ENCODE measurements around the gene DCAF6.

Gene DCAF6

DNA sequence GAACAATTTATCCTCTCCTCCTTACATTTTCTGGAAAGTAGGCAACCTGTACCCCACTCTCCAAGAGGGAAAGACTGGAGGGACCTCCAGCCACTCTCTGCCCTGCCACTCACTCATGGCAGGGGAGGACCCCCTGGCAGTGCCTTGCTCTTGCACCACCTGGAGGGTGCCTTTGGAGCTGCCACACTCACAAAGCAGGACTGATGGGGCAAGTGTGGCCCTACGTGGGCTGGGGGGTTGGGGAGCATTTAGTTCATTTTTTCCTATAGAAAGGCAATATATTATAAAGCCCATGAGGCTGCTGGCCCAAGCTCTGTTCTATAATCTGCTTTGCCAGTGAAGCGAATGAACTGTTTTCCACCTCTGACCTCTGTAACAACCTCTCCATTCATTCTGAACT lies 150.0 kb downstream of the DCAF6 start:
- TF ChIP-seq GATA2 (IDR thresholded peaks at IDR 0.05; ENCODE audit: low read depth, low read length) = no peak
- TF ChIP-seq GATA3 (IDR thresholded peaks at IDR 0.05; ENCODE audit: low read depth, low read length) = no peak

DNA sequence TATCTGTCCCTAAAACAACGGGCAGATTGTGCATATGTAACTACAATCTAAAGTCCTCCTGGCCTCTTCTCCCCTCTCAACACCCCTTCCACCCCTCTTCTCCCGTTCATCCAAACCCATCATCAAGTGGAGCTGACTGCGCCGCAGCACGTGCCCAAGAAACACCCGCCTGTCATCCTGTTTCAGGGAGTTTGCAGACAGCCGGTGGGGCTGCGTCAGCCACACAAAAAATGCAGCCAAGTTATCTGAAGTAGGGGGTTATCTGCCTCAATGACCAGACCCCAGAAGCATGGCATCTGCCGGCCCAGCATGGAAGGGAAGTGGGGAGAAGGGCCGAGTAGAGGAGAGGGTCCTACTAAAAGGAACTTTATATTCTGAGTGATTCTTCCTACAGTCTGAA lies 151.2 kb downstream of the DCAF6 start:
- TF ChIP-seq GATA3 (IDR thresholded peaks at IDR 0.05; ENCODE audit: low read depth, low read length) = no peak

DNA sequence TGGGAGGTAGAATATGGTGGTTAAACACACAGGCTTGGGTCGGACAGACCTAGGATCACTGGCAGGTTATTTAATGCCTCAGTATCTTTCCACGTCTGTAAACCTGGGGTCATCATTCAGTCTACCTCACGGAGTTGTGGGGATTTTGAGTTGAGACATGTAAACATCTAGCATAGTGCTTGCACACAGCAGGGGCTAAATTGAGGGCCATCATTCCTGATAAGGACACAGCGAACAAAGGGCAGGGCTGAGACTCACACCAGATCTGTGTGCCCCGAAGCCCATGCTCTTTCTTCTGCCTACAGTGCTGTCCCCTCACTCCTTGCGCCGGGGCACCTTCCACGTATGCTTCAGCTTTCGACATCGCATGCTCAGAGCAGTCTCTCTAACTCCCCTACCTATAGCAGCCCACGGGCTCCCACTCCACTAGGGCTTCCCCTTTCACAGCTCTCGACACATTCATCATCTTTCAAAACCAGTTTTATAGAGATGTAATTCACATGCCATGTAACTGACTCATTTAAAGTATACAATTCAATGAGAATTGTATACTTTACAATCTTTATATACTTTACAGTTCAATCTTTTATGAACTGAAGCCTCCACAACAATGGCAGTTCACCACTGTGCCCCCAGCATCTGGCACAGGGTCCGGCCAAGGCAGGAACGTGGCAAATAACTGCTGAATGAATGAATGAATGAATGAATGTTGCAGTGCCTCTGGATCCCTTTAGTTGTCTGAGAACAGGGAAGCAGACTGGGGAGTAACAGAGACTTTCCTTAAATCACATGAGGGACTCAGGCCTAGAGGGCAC lies 152.2 kb downstream of the DCAF6 start:
- no peak for TF ChIP-seq GATA2 (IDR thresholded peaks at IDR 0.05; ENCODE audit: low read depth, low read length)
- TF ChIP-seq GATA3 (IDR thresholded peaks at IDR 0.05; ENCODE audit: low read depth, low read length) = no peak

DNA sequence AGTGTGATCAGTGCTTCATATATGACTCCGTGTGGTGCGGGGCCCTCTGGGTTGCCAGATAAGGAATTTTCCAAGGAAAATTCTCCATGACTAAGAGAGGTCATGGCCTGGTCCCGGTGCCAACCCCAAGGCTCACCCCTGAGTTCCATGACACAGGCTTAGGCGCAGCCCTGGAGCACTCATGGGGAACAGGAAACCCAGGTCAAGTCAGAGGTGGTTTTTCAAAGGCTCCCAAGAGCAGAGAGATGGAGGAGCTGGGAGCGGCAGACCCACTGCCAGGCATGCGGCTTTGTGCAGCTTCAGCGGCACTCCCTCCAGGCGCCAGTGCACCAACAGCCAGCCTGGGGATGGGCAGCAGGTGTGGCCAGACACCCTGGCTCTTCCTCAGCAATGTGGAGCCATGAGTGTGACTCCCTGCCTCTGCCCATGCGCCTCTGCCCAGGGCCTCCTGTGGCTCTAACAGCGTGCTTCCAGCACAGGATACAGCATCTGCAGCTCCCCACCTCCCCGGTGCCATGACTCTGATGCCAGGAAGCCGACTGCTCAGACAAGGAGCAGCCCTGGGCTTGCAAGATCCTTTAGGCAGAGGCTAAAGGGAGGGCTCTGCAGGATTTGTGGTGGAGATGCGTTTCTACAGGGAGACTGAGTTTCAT lies 153.0 kb downstream of the DCAF6 start:
- TF ChIP-seq GATA2 (IDR thresholded peaks at IDR 0.05; ENCODE audit: low read depth, low read length) = no peak
- TF ChIP-seq GATA3 (IDR thresholded peaks at IDR 0.05; ENCODE audit: low read depth, low read length) = no peak

DNA sequence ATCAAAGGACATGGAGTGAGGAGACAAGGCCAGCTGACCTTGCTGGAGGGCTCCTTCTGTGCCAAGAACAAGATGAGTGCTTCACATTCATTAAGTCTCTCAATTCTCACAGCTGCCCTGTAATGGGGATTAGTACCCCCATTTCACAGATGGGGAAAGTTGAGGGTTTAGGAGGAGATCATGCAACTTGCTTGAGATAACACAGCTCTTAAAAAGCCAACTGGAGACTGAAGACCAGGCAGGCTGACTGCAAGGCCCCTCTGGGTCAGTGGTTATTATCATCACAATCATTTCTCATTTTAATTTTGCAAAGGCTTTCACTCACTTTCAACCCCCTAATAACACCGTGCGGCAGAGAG lies 153.5 kb downstream of the DCAF6 start:
- TF ChIP-seq GATA2 (IDR thresholded peaks at IDR 0.05; ENCODE audit: low read depth, low read length) = no peak
- TF ChIP-seq GATA3 (IDR thresholded peaks at IDR 0.05; ENCODE audit: low read depth, low read length) = no peak

DNA sequence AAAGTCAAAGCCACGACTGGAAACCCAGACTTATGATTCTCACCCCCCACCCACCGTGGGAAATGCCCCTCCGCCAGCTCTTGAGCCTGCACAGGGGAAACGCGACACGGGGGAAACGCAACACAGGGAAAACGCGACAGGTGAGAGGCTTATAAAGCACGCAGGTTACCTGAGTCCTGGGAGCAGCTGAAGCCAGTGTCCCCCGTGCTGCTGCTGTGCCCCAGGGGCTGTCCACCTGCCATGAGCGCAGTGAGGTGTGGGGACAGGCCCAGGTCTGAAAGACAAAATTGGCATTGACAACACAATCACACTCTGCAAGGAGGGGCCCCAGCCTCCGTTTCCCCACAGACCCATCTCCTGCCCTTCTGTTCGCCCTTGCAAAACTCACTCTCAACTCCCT lies 153.9 kb downstream of the DCAF6 start:
- TF ChIP-seq GATA2 (IDR thresholded peaks at IDR 0.05; ENCODE audit: low read depth, low read length) (no peak), GATA3 (IDR thresholded peaks at IDR 0.05; ENCODE audit: low read depth, low read length) (no peak)

DNA sequence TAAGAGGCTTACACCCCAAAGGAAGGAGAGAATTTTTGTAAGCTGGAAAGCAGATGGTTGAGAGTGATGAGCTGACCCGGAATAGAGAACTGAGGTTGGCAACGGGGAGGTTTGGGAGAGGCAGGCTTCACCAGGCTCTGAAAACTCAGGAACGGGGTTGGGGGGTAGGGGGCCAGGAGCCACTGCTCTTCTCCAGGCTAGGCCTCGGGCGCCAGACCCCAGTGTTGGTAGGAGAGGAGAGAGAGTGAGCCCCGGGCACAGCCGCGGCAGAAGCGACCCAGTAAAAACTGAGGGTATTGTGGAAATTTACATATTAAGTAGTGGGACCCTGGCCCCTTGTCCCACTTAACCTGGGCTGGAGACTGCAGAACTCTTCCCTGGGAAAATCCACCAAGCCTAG lies 154.6 kb downstream of the DCAF6 start:
- TF ChIP-seq GATA2 (IDR thresholded peaks at IDR 0.05; ENCODE audit: low read depth, low read length) = no peak
- TF ChIP-seq GATA3 (IDR thresholded peaks at IDR 0.05; ENCODE audit: low read depth, low read length) = no peak

DNA sequence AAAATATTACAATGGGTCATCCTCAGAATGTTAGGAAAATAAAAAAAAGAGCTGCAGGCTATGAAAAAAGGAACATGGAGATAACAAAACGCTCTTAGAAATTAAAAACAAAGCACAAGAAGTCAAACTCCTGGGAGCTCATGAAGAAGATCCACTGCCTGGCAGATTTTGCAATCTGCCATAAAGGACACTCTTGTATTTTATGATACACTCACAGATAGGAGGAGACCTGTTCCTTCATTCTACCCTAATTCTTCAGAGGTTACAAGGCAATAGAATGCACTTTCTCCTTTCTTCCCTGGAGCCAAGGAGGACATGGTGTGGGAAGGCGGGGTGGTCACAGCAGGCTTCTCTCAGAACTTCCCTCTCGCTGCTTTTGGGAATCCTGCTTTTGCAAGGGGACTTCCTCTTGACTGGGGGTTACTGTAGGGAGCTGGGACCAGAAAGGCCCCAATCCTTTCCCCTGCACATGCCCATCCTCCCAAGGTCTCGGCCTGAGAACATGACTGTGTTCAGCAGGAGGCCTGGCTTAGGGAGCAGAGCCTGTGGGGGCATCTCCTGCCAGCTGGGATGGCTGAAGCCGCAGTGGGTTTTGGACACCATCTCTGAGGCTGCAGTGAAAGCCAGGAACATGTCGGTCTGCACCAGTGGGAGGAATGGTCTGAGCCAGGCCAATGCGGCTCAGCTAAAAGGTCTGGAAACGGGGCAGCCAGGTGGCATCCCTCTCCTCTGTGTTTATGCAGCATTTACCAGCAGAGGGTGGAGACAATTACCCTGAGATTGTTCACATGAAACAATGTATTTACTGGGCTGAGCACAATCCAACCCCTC lies 155.5 kb downstream of the DCAF6 start:
- no peak for TF ChIP-seq GATA2 (IDR thresholded peaks at IDR 0.05; ENCODE audit: low read depth, low read length)
- TF ChIP-seq GATA3 (IDR thresholded peaks at IDR 0.05; ENCODE audit: low read depth, low read length) = no peak

DNA sequence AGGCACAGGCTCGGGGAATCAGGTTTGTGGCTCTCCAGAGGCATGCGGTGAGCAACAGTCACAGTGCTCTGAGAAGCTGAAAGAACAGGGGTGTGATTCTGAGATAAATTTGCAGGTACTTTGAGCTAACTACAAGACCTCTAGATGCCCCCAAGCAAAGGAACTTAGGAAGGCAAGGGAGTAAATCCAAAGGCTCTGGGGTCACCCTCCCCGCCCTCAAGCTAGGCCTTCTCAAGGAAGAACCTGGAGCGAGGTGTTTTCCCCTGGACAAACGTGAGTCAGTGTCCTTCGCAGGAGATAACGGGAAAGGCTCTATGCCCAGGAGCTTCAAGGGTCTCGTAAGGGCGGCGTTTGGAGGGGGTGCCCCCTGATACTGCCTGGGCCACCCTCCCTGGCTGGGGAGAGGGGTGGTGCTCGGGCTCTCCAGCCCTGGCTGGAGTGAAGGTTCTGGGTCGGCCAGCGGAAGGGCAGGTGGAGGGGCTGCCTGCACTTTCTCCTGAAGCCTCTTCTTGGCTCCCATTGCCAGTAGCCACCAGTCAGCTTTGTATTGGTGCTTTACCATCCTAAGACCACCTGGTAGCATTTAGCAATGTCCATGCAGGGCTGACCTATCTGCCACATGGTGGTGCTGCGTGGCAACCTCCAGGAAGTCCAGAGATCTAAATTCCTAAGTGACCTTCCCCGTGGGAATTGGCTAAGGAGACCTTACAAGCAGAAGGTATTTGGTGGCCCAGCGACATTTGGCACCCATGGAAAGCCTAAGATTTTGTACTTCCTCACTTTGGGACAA lies 156.3 kb downstream of the DCAF6 start:
- TF ChIP-seq GATA2 (IDR thresholded peaks at IDR 0.05; ENCODE audit: low read depth, low read length) = no peak

DNA sequence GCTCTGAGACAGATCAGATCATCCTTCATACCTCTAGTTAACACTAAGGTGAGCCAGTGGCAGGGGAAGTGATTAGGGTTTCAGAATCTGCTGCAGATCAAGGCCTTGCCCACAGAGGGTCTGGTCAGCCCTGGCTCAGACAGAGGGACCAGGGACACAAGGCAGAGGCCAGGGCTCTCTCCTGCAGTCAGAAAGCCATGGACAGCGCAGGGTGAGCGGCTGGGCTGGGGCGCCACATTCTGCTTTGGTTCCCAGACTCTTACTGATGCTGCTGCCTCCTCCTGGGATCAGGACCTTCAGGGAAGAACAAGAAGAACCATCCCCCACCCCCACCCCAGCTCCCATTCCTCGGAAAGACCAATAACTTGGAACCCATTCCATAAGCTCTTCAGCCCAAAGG lies 157.1 kb downstream of the DCAF6 start:
- TF ChIP-seq GATA2 (IDR thresholded peaks at IDR 0.05; ENCODE audit: low read depth, low read length) (no peak), GATA3 (IDR thresholded peaks at IDR 0.05; ENCODE audit: low read depth, low read length) (no peak)

DNA sequence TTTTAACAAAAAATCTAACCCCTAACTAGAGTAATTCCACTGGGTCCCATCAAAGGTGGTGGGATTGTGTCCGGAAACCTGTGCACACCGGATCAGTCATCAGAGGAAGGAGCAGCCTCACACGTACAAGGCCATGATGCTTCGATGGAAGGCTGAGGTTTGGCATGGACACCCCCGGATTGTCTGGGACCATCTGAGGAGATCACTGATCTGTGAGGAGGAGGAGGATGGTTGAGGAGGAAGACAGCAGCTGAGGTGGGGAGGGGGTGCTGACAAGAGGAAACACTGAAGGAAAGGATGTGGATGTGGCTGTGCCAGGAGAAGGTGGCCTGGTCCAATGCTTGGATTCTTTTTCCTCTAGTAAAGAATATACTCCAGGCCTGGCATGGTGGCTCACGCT lies 159.0 kb downstream of the DCAF6 start:
- TF ChIP-seq GATA3 (IDR thresholded peaks at IDR 0.05; ENCODE audit: low read depth, low read length) = no peak
- TF ChIP-seq GATA2 (IDR thresholded peaks at IDR 0.05; ENCODE audit: low read depth, low read length) = no peak

DNA sequence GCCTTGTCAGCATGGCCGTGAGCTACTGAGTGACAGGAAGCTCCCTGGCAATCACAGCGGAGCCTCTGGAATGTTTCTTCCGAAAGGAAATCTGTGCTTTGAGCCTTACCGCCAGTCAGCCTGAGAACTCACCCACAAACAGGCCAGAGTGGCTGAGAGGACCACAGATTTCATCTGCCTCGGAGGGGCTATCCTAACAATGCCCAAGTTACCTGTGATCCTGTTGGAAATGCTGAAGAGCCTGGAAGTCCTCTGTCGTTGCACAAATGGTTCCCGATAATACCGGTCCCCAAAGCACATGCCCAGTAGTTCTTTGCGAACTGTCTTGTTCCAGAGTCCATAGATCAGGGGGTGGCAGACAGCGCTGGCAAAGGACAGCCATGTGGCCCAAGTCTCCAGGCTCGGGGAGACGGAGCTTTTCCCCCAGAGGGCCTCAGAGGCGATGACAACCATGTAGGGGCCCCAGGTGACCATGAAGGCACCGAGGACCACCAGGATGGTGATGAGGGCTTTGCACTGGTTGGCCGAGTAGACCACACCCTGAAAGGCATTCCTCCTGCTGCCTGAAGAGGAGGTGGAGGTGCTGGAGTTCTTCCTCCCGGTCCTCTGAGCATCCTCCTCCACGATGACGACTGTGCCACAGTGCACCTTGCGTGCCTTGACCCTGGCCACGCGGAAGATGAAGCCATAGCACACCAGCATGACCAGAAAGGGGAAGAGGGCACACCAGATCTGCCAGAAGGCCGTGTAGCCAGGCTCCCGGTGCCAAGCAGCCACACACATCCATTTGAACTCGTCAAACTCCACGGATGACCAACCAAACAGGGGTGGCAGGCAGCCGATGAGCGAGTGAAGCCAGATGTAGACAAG lies 160.0 kb downstream of the DCAF6 start:
- TF ChIP-seq GATA3 (IDR thresholded peaks at IDR 0.05; ENCODE audit: low read depth, low read length) (no peak), GATA2 (IDR thresholded peaks at IDR 0.05; ENCODE audit: low read depth, low read length) (no peak)

DNA sequence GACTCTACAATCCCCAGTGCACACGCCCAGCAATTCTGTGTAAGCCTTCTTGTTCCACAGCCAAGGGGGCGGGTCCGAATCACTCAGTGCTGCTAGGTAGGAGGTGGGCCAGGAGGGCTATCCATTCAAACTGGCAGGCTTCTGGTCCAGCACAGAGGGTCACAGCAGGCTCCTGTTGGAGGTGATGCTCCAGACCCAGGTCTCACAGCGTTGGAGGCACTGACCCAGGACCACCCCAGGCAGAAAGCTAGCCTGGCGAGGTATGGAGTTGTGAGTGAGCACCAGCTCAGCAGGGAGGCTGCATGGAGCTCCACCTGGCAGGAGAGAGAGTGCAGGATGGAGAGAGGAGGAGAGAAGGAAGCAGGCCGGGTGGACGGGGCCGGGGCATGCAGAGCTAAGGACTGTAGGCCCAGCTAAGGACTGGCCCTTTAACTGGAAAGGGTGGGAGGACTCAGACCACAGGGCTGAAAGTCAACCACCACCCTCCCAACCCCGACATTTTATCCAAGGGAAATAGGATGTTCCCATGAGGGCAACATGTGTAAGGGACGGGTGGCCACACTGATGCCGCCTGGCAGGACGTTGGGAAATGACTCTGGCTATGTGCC lies 161.5 kb downstream of the DCAF6 start:
- TF ChIP-seq GATA2 (IDR thresholded peaks at IDR 0.05; ENCODE audit: low read depth, low read length) (no peak), GATA3 (IDR thresholded peaks at IDR 0.05; ENCODE audit: low read depth, low read length) (no peak)
